ENCODE measurements around the gene MERTK. TPM values are rescaled to one million over a fixed set of nuclear protein-coding genes. Genes with fewer than 3 reads are reported as not detected.

MERTK gene
- total and polyA plus RNA-seq, 2 of the 13 experiments (the other 11 are each of a cell fraction or from before 2014, with no cell fraction given), result 37.3 to 44.7 TPM

DNA sequence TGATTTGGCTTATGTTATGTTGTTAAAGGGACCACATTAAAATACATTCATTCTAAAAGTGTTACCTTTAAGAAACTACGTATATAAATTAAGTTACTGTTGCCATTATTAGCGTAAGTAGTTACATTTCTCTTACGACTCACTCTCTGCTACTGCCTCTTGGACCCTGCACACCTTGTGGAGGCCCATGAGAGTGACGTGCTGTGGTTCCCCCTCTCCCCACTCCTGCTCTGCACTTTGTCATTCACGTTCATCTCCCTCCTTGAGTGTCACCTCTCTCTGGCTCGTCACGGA is 830 bp upstream of the MERTK start (continued):
- TF ChIP-seq, protein P1, sequence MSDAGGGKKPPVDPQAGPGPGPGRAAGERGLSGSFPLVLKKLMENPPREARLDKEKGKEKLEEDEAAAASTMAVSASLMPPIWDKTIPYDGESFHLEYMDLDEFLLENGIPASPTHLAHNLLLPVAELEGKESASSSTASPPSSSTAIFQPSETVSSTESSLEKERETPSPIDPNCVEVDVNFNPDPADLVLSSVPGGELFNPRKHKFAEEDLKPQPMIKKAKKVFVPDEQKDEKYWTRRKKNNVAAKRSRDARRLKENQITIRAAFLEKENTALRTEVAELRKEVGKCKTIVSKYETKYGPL (CRISPR knock-in tag; IDR thresholded peaks at IDR 0.05), result no peak
- TF ChIP-seq PPARG (CRISPR knock-in tag; conservative IDR thresholded peaks at IDR 0.05) (no peak), SNAPC2 (CRISPR knock-in tag; IDR thresholded peaks at IDR 0.05) (no peak), KAT7 (CRISPR knock-in tag; IDR thresholded peaks at IDR 0.05; ENCODE audit: borderline replicate concordance) (no peak), SRY (CRISPR knock-in tag; IDR thresholded peaks at IDR 0.05) (no peak), SRSF1 (optimal IDR thresholded peaks at IDR 0.05; ENCODE audit: low read depth, low read length) (no peak), ZNF713 (CRISPR knock-in tag; IDR thresholded peaks at IDR 0.05) (0 out of 2 replicates have a peak, but pooled peaks have one; percentile 63), THAP9 (CRISPR knock-in tag; IDR thresholded peaks at IDR 0.05; ENCODE audit: borderline replicate concordance) (peak; percentile 69; the same call in 1 of the 2 replicates), ZNF180 (CRISPR knock-in tag; IDR thresholded peaks at IDR 0.05; ENCODE audit: borderline replicate concordance, low read depth) (no peak), ZNF773 (CRISPR knock-in tag; IDR thresholded peaks at IDR 0.05; ENCODE audit: borderline replicate concordance) (no peak), DR1 (CRISPR knock-in tag; IDR thresholded peaks at IDR 0.05) (no peak), ARID4A (CRISPR knock-in tag; IDR thresholded peaks at IDR 0.05; ENCODE audit: borderline replicate concordance) (no peak), ZNF468 (CRISPR knock-in tag; IDR thresholded peaks at IDR 0.05) (no peak), ZBTB38 (CRISPR knock-in tag; IDR thresholded peaks at IDR 0.05) (0 out of 2 replicates have a peak, but pooled peaks have one; percentile 74), FOXA1 (IDR thresholded peaks at IDR 0.05) (no peak), FOXA1 (CRISPR knock-in tag; IDR thresholded peaks at IDR 0.05) (no peak), BRCA1 (CRISPR knock-in tag; IDR thresholded peaks at IDR 0.05) (no peak)
